ENCODE data around the gene OR51B5. TPM values are rescaled to one million over a fixed set of nuclear protein-coding genes. Genes with fewer than 3 reads are reported as not detected.
"Not testable (repeated sequence)": the region's sequence is repeated elsewhere in the genome, so short reads cannot be mapped to it uniquely, and the experiment has no call there.

Gene OR51B5
- total RNA-seq, 1 donor from 2014 or later, result not detected

DNA sequence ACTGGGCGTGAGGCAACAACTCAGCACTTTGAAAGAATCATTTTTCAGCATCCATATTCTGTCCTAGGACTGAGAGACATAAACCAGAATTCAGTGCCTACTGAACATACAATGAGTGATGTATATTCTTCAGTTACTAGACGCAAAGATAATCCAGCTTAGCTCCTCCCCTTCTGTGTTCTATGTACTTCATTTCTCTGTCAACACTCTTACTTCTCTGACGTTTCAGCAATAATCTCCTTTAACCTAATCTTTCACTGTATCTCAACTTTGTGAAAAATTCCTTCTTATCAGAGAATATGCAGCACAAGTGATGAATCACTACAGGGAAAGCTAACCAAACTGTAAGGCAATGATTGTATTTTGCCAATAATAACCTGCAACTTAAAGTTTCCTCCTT lies 2.5 kb upstream of the OR51B5 start:
- ATAC-seq, result no peak
- intact Hi-C loops (cut with DNase I), result no loop called here

DNA sequence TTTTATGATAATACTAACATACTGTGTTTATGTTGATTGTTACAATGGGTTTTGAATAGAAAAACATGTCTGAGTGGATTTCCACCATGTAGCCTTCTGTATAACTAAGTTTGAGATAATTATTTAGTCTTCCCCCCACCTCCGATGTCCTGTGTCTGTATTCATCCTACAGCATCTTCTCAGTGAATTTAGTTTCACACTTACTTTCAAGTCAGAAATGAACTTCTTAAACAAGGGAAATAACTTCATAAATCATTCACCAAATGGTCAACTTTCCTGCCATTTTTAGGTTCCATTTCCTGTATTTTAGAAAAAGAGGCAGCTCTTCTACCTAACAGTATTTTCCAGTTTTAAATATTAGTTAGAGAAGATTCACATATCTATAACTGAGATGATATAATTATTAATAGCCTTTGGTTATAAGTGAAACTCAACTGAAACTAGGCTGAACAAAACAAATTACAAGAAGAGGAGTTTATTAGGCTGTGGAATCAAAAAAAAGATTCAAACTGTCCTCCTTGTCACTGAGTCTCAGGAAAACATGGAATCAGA lies 3.5 kb downstream of the OR51B5 start:
- intact Hi-C loops (cut with DNase I), result no loop called here
- ATAC-seq (no peak), DNase-seq (ENCODE audit: missing footprints) (no peak)

More for the DNA sequence above, 2.5 kb upstream of the OR51B5 start:
- no peak for DNase-seq (ENCODE audit: missing footprints)

DNA sequence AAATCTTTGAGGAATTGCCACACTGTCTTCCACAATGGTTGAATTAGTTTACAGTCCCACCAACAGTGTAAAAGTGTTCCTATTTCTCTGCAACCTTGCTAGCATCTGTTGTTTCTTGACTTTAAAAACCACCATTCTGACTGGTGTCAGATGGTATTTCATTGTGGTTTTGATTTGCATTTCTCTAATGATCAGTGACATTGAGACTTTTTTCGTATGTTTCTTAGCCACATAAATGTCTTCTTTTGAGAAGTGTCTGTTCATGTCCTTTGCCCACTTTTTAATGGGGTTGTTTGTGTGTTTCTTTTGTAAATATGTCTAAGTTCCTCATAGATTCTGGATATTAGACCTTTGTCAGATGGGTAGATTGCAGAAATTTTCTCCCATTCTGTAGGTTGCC lies 6.1 kb downstream of the OR51B5 start:
- ATAC-seq; intact Hi-C loops (cut with DNase I); DNase-seq (ENCODE audit: missing footprints): not testable (repeated sequence)

DNA sequence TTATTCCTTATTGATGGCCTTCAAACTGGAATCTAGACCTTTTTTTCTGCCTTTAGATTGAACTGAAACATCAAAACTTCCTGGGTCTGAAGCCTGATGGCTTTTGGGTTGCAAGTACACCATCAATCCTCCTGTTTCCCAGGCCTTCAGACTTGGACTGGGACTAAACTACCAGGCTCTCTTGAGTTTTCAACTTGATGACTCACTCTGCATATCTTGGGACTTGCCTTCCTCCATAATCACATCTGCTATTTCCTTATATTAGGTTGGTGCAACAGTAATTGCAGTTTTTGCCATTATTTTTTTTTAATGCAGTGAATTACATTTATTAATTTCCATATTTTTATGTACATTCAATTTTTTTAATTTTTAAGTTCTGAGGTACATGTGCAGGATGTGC lies 7.0 kb downstream of the OR51B5 start:
- no peak for DNase-seq (ENCODE audit: missing footprints)
- intact Hi-C loops (cut with DNase I), result no loop called here
- ATAC-seq, result no peak

DNA sequence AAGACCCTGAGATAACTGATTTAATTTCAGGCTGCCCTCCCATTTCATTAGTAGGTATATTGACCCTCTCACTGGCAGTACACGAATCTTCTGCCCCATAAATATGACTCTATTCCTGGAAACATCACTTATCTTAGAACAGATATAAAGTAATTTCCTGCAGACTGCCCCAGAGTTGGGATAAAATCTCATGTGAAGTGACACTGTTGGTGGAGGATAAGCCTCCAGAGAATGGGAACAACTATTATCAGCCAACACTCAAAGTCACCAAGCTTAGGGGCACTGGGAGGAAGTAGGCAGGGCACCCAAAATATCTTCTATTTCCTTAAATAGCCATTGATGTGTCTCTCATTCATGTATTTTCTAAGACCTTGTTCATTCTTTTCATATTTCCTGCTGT lies 8.2 kb downstream of the OR51B5 start:
- intact Hi-C loops (cut with DNase I), result no loop called here
- DNase-seq (ENCODE audit: missing footprints), result no peak
- no peak for ATAC-seq

DNA sequence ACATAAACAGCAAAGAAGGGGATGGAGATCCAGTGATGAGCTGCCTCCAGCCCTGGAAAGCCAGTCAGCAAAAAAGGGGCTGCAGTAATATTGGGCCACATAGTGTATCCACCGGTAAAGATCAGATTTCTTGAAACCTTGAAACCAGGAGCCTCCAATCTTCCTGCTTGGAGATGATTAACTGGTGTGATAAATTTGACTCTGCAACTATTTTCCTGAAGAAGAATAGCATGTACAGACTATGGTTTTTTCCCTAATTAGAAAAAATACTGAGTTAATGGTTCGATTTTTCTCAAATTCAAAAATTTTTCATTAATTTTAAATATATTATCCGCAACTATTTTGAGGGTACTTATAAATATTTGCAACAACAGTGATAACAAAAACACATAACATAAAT lies 19.1 kb downstream of the OR51B5 start, which contains the start of gene OR51B2:
OR51B2 (minus strand) TSS at position 101 of the 400 bp plus-strand sequence; CDS start at position 101, 0 bp downstream.
- DNase-seq (ENCODE audit: missing footprints) (no peak), ATAC-seq (no peak)
- intact Hi-C loops (cut with DNase I), result no loop called here

DNA sequence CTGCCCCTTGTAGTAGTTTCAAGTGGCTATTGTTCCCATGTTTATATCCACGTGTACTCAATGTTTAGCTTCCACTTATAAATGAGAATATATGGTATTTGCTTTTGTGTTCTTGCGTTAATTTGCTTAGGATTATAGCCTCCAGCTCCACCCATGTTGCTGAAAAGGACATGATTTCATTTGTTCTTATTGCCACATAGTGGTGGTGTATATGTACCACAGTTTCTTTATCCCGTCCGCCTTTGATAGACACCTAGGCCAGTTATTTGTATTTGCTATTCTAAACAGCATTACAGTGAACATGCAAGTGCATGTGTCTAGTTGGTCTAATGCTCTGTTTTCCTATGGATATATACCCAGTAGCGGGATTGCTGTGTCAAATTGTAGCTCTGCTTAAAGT lies 26.0 kb downstream of the OR51B5 start:
- ATAC-seq (no peak), DNase-seq (ENCODE audit: missing footprints) (no peak)
- intact Hi-C loops (cut with DNase I), result no loop called here

DNA sequence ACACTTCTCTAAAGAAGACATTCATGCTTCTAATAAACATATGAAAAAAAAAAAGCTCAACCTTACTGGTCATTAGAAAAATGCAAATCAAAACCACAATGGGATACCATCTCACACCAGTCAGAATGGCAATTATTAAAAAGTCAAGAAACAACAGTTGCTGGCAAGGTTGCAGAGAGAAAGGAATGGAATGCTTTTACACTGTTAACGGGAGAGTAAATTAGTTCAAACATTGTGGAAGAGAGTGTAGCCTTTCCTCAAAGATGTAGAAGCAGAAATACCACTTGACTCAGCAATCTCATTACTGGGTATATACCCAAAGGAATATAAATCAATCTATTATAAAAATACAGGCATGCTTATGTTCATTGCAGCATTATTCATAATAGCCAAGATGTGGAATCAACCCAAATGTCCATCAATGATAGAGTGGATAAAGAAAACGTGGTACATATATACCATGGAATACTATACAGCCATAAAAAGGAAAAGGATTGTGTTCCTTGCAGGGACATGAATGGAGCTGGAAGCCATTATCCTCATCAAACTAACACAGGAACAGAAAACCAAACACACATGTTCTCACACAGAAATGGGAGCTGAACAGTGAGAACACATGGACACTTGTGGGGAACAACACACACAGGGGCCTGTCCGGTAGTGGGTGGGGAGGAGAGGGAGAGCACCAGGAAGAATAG lies 29.8 kb downstream of the OR51B5 start:
- ATAC-seq; intact Hi-C loops (cut with DNase I): not testable (repeated sequence)

DNA sequence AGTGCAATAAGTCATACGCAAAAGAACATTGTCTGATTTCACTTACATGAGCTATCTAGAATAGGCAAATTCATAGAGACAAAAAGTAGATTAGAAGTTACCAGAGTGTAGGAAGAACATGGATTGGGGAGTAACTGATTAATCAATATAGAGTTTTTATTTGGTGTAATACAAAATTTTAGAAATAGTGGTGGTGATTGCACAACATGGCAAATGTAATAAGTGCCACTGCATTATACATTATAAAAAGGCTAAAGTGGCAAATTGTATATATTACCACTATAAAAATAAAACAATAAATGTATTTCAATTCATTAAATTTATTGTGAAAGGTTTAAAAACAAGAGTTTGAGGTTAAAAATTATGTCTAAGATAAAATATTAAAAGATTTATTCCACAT lies 32.9 kb downstream of the OR51B5 start:
- intact Hi-C loops (cut with DNase I), result no loop called here
- DNase-seq (ENCODE audit: missing footprints), result no peak
- no peak for ATAC-seq

More for the DNA sequence above, 29.8 kb downstream of the OR51B5 start:
- DNase-seq (ENCODE audit: missing footprints), result not testable (repeated sequence)

DNA sequence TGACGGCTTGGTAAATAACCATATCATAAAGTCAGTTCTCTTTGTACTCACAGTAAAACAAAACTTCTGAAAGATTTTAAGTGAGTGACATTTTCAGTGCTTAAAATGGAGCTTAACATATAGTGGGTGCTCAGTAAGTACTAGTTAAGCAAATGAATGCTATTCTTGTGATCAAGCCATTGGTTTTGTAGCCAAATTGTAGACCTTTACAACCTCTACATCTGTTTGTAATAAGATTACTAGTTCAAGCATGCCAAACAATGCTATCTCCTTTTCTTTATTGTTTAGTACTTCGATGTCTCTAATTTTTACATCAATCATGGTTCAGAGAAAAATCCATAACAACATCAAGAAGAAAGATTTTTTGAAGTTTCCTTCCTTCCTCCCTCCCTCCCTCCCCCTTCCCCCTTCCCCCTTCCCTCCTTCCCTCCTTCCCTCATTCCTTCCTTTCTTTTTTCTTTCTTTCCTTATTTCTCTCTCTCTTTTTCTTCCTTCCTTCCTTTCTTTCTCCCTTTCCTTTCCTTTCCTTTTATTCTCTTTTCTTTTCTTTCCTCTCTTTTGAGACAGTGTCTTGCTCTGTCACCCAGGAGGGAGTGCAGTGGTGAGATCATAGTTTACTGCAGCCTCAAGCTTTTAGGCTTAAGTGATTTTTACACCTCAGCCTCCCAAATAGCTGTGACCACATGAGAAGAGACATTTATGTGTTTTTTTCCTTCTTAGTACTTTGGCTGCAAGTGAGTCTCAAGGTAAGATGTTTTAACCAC lies 35.9 kb downstream of the OR51B5 start:
- DNase-seq (ENCODE audit: missing footprints), result no peak
- no peak for ATAC-seq
- intact Hi-C loops (cut with DNase I), result no loop called here

DNA sequence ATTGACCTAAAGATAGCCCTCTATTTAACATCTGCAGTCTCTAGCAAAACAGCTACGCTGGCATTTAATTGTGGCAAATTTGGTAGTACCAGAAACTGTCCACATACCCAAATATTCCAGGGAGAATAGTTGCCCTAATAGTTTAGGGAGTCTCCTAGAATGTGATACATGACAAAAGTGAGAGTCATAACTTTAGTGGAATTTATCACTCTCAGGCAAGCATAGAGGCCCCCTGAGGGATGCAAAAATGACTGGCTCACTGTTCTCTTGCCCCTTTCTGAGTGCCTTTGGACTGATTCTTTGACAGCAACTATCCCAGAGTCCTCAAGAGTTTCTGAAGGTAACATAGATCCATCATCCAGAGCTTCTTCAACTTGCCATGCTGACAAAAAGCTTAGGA lies 39.3 kb downstream of the OR51B5 start:
- DNase-seq (ENCODE audit: missing footprints) (no peak), ATAC-seq (no peak)
- intact Hi-C loops (cut with DNase I), result no loop called here

DNA sequence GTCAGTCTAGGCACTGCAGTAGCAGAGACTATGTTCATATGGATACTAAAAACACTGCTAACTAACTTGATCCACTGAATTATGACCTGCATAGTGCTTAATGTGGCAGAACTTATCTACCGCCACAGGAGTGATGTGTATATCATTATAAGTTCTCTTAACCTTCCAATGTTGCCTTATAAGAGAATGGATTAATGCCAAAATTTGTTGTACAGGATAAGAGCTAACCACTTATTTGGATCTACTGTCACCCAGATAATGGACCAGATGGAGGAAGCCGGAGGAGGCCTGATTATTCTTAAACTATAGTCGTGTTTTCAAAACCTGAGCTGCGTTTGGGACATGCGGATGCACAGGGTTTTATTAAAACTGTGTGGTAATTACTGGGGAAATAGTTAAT lies 39.7 kb downstream of the OR51B5 start:
- ATAC-seq (no peak), DNase-seq (ENCODE audit: missing footprints) (no peak)
- intact Hi-C loops (cut with DNase I), result no loop called here

DNA sequence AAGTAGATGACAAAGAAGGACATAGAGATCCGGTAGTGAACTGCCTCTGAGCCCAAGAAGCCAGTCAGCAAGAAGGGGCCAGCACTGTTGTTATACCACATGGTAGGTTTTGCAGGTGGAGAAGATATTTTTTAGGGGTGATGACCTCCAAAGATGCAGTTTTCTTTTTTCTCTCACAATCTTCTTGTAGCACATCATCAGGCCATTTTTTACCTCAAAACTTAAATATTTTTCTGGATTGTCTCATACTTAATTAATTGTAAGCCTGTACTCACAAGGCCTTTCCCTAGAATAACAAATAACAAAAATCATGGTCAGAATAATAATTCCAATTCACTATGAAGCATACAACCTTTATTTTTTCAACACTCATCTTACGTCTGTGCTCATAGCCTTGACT lies 41.5 kb downstream of the OR51B5 start, which contains the start of gene OR51B4:
OR51B4 (minus strand) TSS at position 101 of the 400 bp plus-strand sequence; CDS start at position 101, 0 bp downstream.
- ATAC-seq (no peak), DNase-seq (ENCODE audit: missing footprints) (no peak)
- intact Hi-C loops (cut with DNase I), result no loop called here

DNA sequence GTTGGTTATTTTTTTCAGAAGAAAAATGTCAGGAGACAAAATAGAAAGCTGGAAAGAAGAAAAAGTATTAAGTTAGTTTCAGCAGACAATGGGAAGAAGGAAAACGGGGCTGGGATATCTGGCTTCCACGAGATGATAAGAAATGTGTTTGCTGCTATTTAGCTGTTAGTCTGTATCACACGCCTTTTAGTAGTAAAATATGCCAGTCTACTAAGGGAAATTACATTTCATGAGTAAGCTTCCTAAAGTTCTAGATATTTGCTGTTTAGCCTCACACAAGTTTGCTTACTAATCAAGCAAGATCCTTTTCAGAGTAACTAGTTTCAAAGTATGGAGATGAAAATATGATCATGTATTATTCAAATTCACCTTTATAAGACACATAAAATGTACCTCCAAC lies 43.1 kb downstream of the OR51B5 start:
- ATAC-seq, result no peak
- intact Hi-C loops (cut with DNase I), result no loop called here
- DNase-seq (ENCODE audit: missing footprints), result no peak

DNA sequence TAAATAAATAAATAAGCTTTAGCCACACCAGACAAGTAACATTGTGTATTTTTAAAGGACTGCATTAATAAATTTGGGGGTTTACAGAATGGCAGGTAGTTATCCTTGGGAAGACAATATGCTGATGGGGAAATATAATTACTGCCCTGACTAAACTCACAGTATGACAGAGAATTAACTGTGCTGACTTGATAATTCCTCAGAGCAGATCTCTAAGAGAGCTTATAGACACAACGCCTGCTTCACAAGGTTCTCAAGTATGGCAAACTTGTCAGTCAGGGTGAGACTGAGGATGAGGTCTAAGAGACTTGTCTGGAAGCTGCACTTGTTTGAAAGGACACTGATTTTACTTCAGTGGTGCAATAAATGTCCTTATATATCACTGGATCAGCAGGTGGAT lies 44.9 kb downstream of the OR51B5 start:
- DNase-seq (ENCODE audit: missing footprints), result no peak
- intact Hi-C loops (cut with DNase I), result no loop called here
- ATAC-seq, result no peak

DNA sequence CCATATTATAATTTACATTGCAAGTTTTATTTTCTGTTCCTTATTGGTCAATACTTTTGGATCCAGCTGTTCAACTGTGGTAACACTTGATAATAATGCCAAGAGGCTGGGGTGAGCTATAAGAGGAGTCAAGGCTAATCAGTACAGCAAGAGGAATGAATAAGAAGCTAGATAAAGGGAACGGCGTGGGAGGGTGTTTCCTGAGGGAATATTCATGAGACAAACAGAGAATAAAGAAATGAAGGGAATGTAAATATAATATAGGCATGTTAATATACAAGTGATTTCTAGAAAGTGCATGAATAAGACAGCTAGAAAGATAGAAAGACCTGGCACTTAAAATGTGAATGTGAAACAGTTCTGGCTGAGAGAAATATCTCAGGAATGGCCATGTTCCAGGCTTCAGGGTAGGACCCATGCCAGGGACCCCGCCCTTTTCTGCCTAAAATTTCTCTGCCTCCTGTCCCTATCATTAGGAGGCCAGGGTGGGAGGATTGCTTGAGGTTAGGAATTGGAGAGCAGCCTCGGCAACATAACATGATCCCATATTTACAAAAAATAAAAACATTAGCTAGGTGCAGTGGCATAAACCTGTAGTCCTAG lies 45.5 kb downstream of the OR51B5 start:
- ATAC-seq (no peak), DNase-seq (ENCODE audit: missing footprints) (no peak)
- intact Hi-C loops (cut with DNase I), result no loop called here

DNA sequence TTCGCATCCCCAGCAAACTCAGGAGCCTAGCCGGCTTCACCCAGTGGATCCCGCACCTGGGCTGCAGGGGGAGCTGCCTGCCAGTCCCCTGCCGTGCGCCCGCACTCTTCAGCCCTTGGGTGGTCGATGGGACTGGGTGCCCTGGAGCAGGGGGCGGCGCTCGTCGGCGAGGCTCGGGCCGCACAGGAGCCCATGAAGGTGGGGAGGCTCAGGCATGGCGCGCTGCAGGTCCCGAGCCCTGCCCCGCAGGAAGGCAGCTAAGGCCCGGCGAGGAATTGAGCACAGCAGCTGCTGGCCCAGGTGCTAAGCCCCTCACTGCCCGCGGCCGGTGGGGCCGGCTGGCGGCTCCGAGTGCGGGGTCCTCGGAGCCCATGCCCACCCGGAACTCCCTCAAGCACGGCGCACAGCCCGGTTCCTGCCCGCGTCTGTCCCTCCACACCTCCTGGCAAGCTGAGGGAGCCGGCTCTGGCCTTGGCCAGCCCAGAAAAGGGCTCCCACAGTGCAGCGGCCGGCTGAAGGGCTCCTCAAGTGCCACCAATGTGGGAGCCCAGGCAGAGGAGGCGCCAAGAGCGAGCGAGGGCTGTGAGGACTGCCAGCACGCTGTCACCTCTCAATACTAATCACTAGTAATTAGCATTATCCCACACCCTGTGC lies 48.9 kb downstream of the OR51B5 start:
- ATAC-seq; intact Hi-C loops (cut with DNase I): not testable (repeated sequence)
- DNase-seq (ENCODE audit: missing footprints), result peak; percentile 37

DNA sequence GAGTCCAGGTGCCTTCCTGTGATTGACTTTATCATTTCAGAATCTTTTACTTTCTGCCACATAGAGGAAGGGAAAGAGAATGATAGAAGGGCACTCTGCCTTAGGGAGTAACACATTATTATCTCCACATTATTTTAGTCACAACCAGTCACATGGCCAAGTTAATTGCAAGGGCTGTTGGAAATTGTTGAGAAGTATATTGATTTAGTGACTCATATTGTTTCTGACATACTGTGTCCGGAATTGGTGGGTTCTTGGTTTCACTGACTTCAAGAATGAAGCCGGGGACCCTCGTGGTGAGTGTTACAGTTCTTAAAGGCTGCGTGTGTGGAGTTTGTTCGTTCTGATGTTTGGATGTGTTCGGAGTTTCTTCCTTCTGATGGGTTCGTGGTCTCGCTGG lies 50.3 kb downstream of the OR51B5 start:
- no peak for DNase-seq (ENCODE audit: missing footprints)
- ATAC-seq, result no peak
- intact Hi-C loops (cut with DNase I), result no loop called here
